Mesenchymal stem cell (in vitro differentiated cells and primary cell): Measurements from ENCODE around the gene MARF1.
"Not testable (repeated sequence)": the region's sequence is repeated elsewhere in the genome, so short reads cannot be mapped to it uniquely, and the experiment has no call there.

Experiments used
- DNase-seq: peaks from one replicate; pipeline ENCODE4 v3.0.0-alpha.2; 2013
- H2AFZ ChIP-seq: one replicate; pipeline ENCODE4 v1.6.1; 2013; ENCODE audit warnings: low read depth, mild to moderate bottlenecking, control low read depth, inconsistent platforms, low read length, moderate library complexity
- H2AK5ac ChIP-seq: 2 replicates; pipeline ENCODE4 v1.6.1; 2013; ENCODE audit warnings: low read length, moderate library complexity, mild to moderate bottlenecking, inconsistent platforms; ENCODE audit not compliant: severe bottlenecking
- H2BK120ac ChIP-seq: one replicate; pipeline ENCODE4 v1.6.1; 2013; ENCODE audit warnings: low read depth, mild to moderate bottlenecking, inconsistent platforms, low read length, moderate library complexity
- H2BK12ac ChIP-seq, 2 experiments: one replicate each; pipeline ENCODE4 v1.6.1; 2013; ENCODE audit warnings: inconsistent platforms in 2 of 2, low read length in 2 of 2, mild to moderate bottlenecking in 2 of 2, moderate library complexity in 2 of 2, control low read depth in 1 of 2
- H2BK15ac ChIP-seq: one replicate; pipeline ENCODE4 v1.6.1; 2013; ENCODE audit warnings: mild to moderate bottlenecking, low read depth, inconsistent platforms; ENCODE audit not compliant: poor library complexity, severe bottlenecking
- H2BK5ac ChIP-seq: 2 replicates; pipeline ENCODE4 v1.6.1; 2013; ENCODE audit warnings: low read depth, mild to moderate bottlenecking, low read length, control low read depth, inconsistent platforms; ENCODE audit not compliant: poor library complexity, severe bottlenecking
- H3K14ac ChIP-seq, 2 experiments: one replicate each; pipeline ENCODE4 v1.6.1; 2013; ENCODE audit warnings: inconsistent platforms in 2 of 2, low read length in 2 of 2, control low read depth in 1 of 2, mild to moderate bottlenecking in 1 of 2, moderate library complexity in 1 of 2
- H3K18ac ChIP-seq, 2 experiments: one replicate each; pipeline ENCODE4 v1.6.1; 2013; ENCODE audit warnings: inconsistent platforms in 2 of 2, low read length in 2 of 2, control low read depth in 1 of 2, low read depth in 1 of 2, mild to moderate bottlenecking in 1 of 2
- H3K23ac ChIP-seq, 2 experiments: one replicate each; pipeline ENCODE4 v1.6.1; 2013; ENCODE audit warnings: inconsistent platforms in 2 of 2, low read length in 2 of 2, mild to moderate bottlenecking in 2 of 2, moderate library complexity in 2 of 2, control low read depth in 1 of 2
- H3K27ac ChIP-seq: 2 replicates; pipeline ENCODE4 v1.5.1; 2013; ENCODE audit warnings: mild to moderate bottlenecking, moderate library complexity, low read length, control low read depth, inconsistent platforms; ENCODE audit not compliant: poor library complexity, severe bottlenecking
- H3K27me3 ChIP-seq, 2 experiments: 2 replicates each; pipeline versions ENCODE4 v1.6.1 to v1.7.0; 2013; ENCODE audit warnings: low read length in 2 of 2, mild to moderate bottlenecking in 2 of 2, moderate library complexity in 2 of 2, control low read depth in 1 of 2, inconsistent platforms in 1 of 2; ENCODE audit not compliant: control insufficient read depth in 1 of 2, insufficient read depth in 1 of 2
- H3K36me3 ChIP-seq, 2 experiments: 2 replicates each; pipeline versions ENCODE4 v1.6.1 to v1.7.0; 2013; ENCODE audit warnings: low read length in 2 of 2, control low read depth in 1 of 2, inconsistent platforms in 1 of 2, low read depth in 1 of 2, mild to moderate bottlenecking in 1 of 2; ENCODE audit not compliant: insufficient read depth in 2 of 2, control insufficient read depth in 1 of 2
- H3K4ac ChIP-seq, 2 experiments: one replicate each; pipeline ENCODE4 v1.6.1; 2013; ENCODE audit warnings: inconsistent platforms in 2 of 2, low read length in 2 of 2, mild to moderate bottlenecking in 2 of 2, moderate library complexity in 2 of 2, control low read depth in 1 of 2, low read depth in 1 of 2
- H3K4me1 ChIP-seq: 2 replicates; pipeline ENCODE4 v1.6.1; 2013; ENCODE audit warnings: low read depth, low read length, control low read depth; ENCODE audit not compliant: control insufficient read depth, insufficient read depth
- H3K4me2 ChIP-seq: 2 replicates; pipeline ENCODE4 v1.6.1; 2013; ENCODE audit warnings: low read length, mild to moderate bottlenecking, inconsistent platforms; ENCODE audit not compliant: poor library complexity, severe bottlenecking
- H3K4me3 ChIP-seq, 2 experiments: 2 replicates each; pipeline versions ENCODE4 v1.5.1 to v1.7.0; 2013; ENCODE audit warnings: low read length in 2 of 2, mild to moderate bottlenecking in 2 of 2, control low read depth in 1 of 2, low read depth in 1 of 2; ENCODE audit not compliant: insufficient read depth in 1 of 2
- H3K79me1 ChIP-seq: replicated peaks from 2 replicates; pipeline ENCODE4 v1.6.1; 2013; ENCODE audit warnings: mild to moderate bottlenecking, control low read depth, low read length, inconsistent platforms; ENCODE audit not compliant: poor library complexity, severe bottlenecking
- H3K9ac ChIP-seq: 2 replicates; pipeline ENCODE4 v1.7.0; 2013; ENCODE audit warnings: mild to moderate bottlenecking, low read length, moderate library complexity
- H3K9me3 ChIP-seq: 2 replicates; pipeline ENCODE4 v1.7.0; 2013; ENCODE audit warnings: mild to moderate bottlenecking, low read length; ENCODE audit not compliant: control insufficient read depth
- H4K8ac ChIP-seq: one replicate; pipeline ENCODE4 v1.6.1; 2013; ENCODE audit warnings: inconsistent platforms, mild to moderate bottlenecking, low read length, moderate library complexity
- H4K91ac ChIP-seq: one replicate; pipeline ENCODE4 v1.6.1; 2013; ENCODE audit warnings: mild to moderate bottlenecking, low read length, inconsistent platforms
- WGBS: methylation state at CpG from one replicate; pipeline ENCODE4 v1.1.7; 2013; ENCODE audit warnings: mixed read lengths; 5-methylcytosine and 5-hydroxymethylcytosine counted together

Gene MARF1

DNA sequence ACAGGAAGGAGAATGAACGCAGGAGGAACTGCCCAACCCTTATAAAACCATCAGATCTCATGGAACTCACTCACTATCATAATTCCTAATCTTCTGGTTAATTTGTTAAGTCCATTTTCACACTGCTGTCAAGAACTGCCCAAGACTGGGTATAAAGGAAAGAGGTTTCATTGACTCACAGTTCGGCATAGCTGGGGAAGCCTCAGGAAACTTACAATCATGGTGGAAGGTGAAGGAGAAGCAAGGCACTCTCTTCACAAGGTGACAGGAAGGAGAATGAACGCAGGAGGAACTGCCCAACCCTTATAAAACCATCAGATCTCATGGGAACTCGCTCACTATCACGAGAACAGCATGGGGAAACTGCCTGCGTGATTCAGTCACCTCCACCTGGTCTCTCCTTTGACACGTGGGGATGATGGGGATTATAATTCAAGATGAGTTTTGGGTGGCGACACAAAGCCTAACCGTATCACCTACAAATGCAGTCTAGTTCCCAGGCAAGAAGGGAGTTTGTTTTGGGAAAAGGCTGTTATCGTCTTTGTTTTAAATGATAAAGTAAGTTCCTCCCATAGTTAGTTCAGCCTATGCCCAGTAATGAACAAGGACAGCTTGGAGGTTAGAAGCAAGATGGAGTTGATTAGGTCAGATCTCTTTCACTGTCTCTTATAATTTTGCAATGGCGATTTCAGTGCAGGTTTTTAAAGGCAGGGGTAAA, 68.9 kb downstream of the MARF1 start:
- H2BK120ac ChIP-seq, DNase-seq, H3K4me3 ChIP-seq, H3K14ac ChIP-seq, H3K4me2 ChIP-seq, H2BK12ac ChIP-seq, H3K9me3 ChIP-seq, H4K8ac ChIP-seq, H3K79me1 ChIP-seq, H2AK5ac ChIP-seq, H3K4ac ChIP-seq, H3K27ac ChIP-seq, H4K91ac ChIP-seq, H3K27me3 ChIP-seq, H3K9ac ChIP-seq, H2AFZ ChIP-seq, H2BK15ac ChIP-seq, H3K4me1 ChIP-seq, H3K18ac ChIP-seq, H3K23ac ChIP-seq, H2BK5ac ChIP-seq: not testable (repeated sequence)
- peaks cover 18 to 77% of the 10 kb centered on the region in 2 experiments for H3K36me3 ChIP-seq
- WGBS = 93% methylated on average over 10 of the region's 11 CpGs

GRCh38 chr16:15573274-15573895, 69.6 kb downstream of the MARF1 start:
- Histone ChIP-seq H3K23ac (no peak overlapping the region), H3K4me3 (peak overlapping the region in 1 of 2 experiments; percentile 50), H2BK120ac (no peak overlapping the region)

DNA sequence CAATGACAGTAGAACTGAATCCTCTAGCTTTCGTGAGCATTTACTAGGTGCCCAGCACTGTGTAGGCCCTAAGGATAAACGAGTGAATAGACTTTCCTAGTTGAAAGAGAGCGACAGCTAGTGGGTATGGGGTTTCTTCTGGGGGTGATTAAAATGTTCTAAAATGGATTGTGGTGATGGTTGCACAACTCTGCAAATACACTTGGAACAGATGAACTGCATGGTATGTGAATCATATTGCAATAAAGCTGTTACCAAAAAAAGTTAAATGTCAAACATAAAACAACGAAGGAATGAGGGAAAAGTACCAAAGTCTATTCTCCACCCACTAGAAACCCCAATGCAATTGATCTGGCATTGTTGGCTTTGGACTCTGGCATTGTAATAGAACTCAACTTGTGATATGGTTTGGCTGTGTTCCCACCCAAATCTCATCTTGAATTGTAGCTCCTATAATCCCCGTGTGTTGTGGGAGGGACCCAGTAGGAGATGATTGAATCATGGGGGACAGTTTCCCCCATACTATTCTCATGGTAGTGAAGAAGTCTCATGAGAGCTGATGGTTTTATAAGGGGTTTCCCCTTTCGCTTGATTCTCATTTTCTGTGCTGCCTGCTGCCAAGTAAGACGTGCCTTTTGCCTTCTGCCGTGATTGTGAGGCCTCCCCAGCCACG, 70.5 kb downstream of the MARF1 start:
- Histone ChIP-seq H3K9ac (peak overlapping the region; percentile 56), H3K4me3 (peak overlapping the region in 1 of 2 experiments; percentile 50), H4K8ac (no peak overlapping the region), H4K91ac (no peak overlapping the region), H2BK120ac (no peak overlapping the region), H2BK5ac (no peak overlapping the region), H3K36me3 (peaks cover 20 to 77% of the 10 kb centered on the region in 2 experiments), H2AK5ac (no peak overlapping the region), H2AFZ (no peak overlapping the region), H3K4me2 (no peak overlapping the region), H3K4ac (no peak overlapping the region), H3K14ac (peak overlapping the region in 1 of 2 experiments; percentile 41), H3K18ac (peak overlapping the region in 1 of 2 experiments; percentile 34), H2BK15ac (no peak overlapping the region), H3K9me3 (no peaks in the 10 kb centered on the region), H3K27ac (no peak overlapping the region), H2BK12ac (no peak overlapping the region), H3K4me1 (peaks cover 4% of the 10 kb centered on the region), H3K79me1 (peaks cover 7% of the 10 kb centered on the region), H3K27me3 (no peaks in the 10 kb centered on the region), H3K23ac (no peak overlapping the region)
- 85% methylated on average over 8 of the region's 9 CpGs for WGBS
- DNase-seq = peak; percentile 19

More at GRCh38 chr16:15573274-15573895, 69.6 kb downstream of the MARF1 start:
- Histone ChIP-seq H3K27ac (no peak overlapping the region), H3K9ac (peak overlapping the region; percentile 56), H2AK5ac (no peak overlapping the region), H3K4me2 (no peak overlapping the region), H4K91ac (no peak overlapping the region), H3K79me1 (peaks cover 10% of the 10 kb centered on the region), H4K8ac (no peak overlapping the region), H2BK12ac (no peak overlapping the region), H3K36me3 (peaks cover 22 to 76% of the 10 kb centered on the region in 2 experiments), H3K9me3 (no peaks in the 10 kb centered on the region), H3K18ac (no peak overlapping the region), H2BK5ac (no peak overlapping the region), H2BK15ac (no peak overlapping the region), H2AFZ (no peak overlapping the region), H3K4ac (no peak overlapping the region), H3K14ac (no peak overlapping the region), H3K4me1 (peaks cover 4% of the 10 kb centered on the region), H3K27me3 (no peaks in the 10 kb centered on the region)
- WGBS = 64% methylated on average over 7 of the region's 7 CpGs
- no peak for DNase-seq

DNA sequence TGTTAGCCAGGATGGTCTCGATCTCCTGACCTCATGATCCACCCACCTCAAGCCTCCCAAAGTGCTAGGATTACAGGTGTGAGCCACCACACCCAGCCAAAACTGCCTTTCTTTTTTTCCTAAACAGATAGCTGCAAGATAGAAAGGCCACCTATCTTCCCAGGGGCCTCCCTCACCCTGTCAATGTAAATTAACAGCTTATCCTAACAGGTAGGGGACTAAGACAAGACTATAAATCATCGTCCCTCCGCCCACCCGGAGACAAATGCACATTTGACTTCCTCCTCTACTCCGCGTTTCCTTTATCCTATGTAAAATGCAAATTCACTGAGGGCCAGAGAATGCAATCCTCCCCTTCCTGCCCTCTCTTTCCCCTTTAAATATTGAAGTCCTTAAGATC, 71.4 kb downstream of the MARF1 start:
- no peak overlapping the region for H2BK12ac ChIP-seq
- H2BK5ac ChIP-seq = no peak overlapping the region
- 90% methylated on average over 6 of the region's 6 CpGs for WGBS
- H3K4me1 ChIP-seq = peaks cover 4% of the 10 kb centered on the region
- no peak for DNase-seq
- H4K91ac ChIP-seq = no peak overlapping the region
- no peak overlapping the region for H4K8ac ChIP-seq
- H3K36me3 ChIP-seq = peaks cover 19 to 68% of the 10 kb centered on the region in 2 experiments
- peaks cover 5% of the 10 kb centered on the region for H3K79me1 ChIP-seq
- H3K4me3 ChIP-seq = no peak overlapping the region
- no peak overlapping the region for H3K4ac ChIP-seq
- no peak overlapping the region for H2AK5ac ChIP-seq
- no peaks in the 10 kb centered on the region for H3K9me3 ChIP-seq
- H3K9ac ChIP-seq = peak overlapping the region; percentile 36
- no peak overlapping the region for H2AFZ ChIP-seq
- H2BK15ac ChIP-seq = no peak overlapping the region
- no peak overlapping the region for H2BK120ac ChIP-seq
- no peak overlapping the region for H3K27ac ChIP-seq
- no peak overlapping the region for H3K14ac ChIP-seq
- H3K23ac ChIP-seq = no peak overlapping the region
- no peak overlapping the region for H3K18ac ChIP-seq
- H3K4me2 ChIP-seq = no peak overlapping the region
- no peaks in the 10 kb centered on the region for H3K27me3 ChIP-seq
